Astrocyte (in vitro differentiated cells and primary cell): ENCODE results near the gene AKAP13.

Source experiments
- EZH2 ChIP-seq: IDR thresholded peaks from 2 replicates; pipeline ENCODE4 v1.6.1; 2012; ENCODE audit warnings: mild to moderate bottlenecking, low read length, inconsistent platforms; ENCODE audit not compliant: insufficient read depth
- TF ChIP-seq, protein P1 (sequence below): IDR thresholded peaks from 2 replicates; pipeline ENCODE4 v1.5.1; 2011; ENCODE audit warnings: low read depth, mild to moderate bottlenecking, inconsistent platforms, low read length, moderate library complexity; ENCODE audit not compliant: insufficient read depth

DNA sequence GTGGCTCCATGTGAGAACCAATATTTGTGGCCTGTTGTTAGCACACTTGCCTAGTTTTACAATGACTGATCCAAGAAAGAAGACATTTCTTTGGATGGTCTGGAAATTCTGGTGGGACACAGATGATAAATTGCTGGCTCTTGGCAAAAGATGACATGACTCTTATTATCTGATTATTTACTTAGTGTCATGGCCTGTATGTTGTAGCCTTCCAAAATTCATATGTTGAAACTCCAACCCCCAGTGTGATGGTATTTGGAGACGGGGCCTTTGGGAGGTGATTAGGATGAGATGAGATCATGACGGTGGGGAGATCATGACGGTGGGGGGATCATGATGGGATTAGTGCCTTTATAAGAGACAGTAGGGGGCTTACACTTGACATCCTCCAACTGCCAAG is 30.0 kb upstream of the AKAP13 start:
- TF ChIP-seq, protein P1, sequence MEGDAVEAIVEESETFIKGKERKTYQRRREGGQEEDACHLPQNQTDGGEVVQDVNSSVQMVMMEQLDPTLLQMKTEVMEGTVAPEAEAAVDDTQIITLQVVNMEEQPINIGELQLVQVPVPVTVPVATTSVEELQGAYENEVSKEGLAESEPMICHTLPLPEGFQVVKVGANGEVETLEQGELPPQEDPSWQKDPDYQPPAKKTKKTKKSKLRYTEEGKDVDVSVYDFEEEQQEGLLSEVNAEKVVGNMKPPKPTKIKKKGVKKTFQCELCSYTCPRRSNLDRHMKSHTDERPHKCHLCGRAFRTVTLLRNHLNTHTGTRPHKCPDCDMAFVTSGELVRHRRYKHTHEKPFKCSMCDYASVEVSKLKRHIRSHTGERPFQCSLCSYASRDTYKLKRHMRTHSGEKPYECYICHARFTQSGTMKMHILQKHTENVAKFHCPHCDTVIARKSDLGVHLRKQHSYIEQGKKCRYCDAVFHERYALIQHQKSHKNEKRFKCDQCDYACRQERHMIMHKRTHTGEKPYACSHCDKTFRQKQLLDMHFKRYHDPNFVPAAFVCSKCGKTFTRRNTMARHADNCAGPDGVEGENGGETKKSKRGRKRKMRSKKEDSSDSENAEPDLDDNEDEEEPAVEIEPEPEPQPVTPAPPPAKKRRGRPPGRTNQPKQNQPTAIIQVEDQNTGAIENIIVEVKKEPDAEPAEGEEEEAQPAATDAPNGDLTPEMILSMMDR = no peak
- no peak for TF ChIP-seq EZH2
